Upper lobe of right lung (tissue), 1 donor: ENCODE results near the gene TEX48. TPM values are rescaled to one million over a fixed set of nuclear protein-coding genes. Genes with fewer than 3 reads are reported as not detected.

Experiments
- ATAC-seq: fragments of 200-7000 bp; cut with Tn5 transposase; one replicate; pipeline ENCODE4 v1.9.1; 2020; ENCODE audit warnings: mild to moderate bottlenecking, moderate library complexity
- DNase-seq: peaks from one replicate; pipeline ENCODE4 v3.0.0-alpha.2; 2020
- H3K27ac ChIP-seq: fragments of 200-600 bp; one replicate; pipeline ENCODE4 v1.8.0; 2022
- H3K27me3 ChIP-seq: fragments of 200-600 bp; one replicate; pipeline ENCODE4 v1.8.0; 2022; ENCODE audit warnings: mild to moderate bottlenecking
- H3K36me3 ChIP-seq: fragments of 200-600 bp; one replicate; pipeline ENCODE4 v1.8.0; 2022
- H3K4me1 ChIP-seq: fragments of 200-600 bp; one replicate; pipeline ENCODE4 v1.8.0; 2022
- H3K4me3 ChIP-seq: fragments of 200-600 bp; one replicate; pipeline ENCODE4 v1.8.0; 2022; ENCODE audit warnings: mild to moderate bottlenecking
- H3K9me3 ChIP-seq: fragments of 200-600 bp; one replicate; pipeline ENCODE4 v1.8.0; 2022
- intact Hi-C: fragments of 100-400 bp; cut with DNase I; formaldehyde crosslinking; loops from one replicate; pipeline ENCODE4 v1.11.0; 2022
- total RNA-seq: library from RNA; stranded (reverse); fragmentation: NEBNext Ultra II Directional; extraction: Animal tissue kit (Norgen Biotek cat#: 25700); gene quantifications from one replicate; pipeline ENCODE4 v1.2.1, GENCODE V29; 2021
- TF ChIP-seq, protein P1 (sequence below): fragments of 200-600 bp; IDR thresholded peaks from one replicate; pipeline ENCODE4 v1.8.0; 2022; ENCODE audit warnings: antibody characterized with exemption
- donor health status: DM: no; HTN: yes; CAD: no; lungs with severe emphysema.

Gene TEX48
- total RNA-seq, 1 donor from 2014 or later: not detected

DNA sequence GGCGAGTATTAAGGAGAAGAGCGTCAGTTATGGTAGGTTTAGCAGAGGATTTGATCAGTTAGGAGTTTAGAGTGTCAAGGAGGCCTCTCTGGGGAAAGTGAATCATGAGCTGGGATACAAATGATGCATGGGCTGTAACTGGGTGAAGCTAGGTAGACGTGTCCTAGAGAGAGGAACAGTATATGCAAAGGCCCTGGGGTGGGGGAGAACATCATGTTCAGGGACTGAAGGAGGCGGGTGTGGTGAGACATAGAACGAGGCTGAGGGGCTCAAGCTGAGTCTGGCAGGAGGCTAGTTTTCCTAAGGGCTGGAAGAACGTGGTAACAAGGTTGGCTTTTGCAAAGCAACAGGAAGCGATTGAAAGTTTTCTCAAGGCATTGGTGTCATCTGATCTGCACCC, 60.4 kb downstream of the TEX48 start:
- H3K4me1 ChIP-seq: peaks cover 29% of the 10 kb centered on the region
- TF ChIP-seq, protein P1, sequence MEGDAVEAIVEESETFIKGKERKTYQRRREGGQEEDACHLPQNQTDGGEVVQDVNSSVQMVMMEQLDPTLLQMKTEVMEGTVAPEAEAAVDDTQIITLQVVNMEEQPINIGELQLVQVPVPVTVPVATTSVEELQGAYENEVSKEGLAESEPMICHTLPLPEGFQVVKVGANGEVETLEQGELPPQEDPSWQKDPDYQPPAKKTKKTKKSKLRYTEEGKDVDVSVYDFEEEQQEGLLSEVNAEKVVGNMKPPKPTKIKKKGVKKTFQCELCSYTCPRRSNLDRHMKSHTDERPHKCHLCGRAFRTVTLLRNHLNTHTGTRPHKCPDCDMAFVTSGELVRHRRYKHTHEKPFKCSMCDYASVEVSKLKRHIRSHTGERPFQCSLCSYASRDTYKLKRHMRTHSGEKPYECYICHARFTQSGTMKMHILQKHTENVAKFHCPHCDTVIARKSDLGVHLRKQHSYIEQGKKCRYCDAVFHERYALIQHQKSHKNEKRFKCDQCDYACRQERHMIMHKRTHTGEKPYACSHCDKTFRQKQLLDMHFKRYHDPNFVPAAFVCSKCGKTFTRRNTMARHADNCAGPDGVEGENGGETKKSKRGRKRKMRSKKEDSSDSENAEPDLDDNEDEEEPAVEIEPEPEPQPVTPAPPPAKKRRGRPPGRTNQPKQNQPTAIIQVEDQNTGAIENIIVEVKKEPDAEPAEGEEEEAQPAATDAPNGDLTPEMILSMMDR: no peak
- no peak for ATAC-seq
- intact Hi-C loops: no loop called here
- H3K9me3 ChIP-seq: no peaks in the 10 kb centered on the region
- H3K36me3 ChIP-seq: peaks cover 7% of the 10 kb centered on the region
- no peak for DNase-seq
- no peaks in the 10 kb centered on the region for H3K27me3 ChIP-seq
- H3K4me3 ChIP-seq: no peak overlapping the region
- no peak overlapping the region for H3K27ac ChIP-seq

DNA sequence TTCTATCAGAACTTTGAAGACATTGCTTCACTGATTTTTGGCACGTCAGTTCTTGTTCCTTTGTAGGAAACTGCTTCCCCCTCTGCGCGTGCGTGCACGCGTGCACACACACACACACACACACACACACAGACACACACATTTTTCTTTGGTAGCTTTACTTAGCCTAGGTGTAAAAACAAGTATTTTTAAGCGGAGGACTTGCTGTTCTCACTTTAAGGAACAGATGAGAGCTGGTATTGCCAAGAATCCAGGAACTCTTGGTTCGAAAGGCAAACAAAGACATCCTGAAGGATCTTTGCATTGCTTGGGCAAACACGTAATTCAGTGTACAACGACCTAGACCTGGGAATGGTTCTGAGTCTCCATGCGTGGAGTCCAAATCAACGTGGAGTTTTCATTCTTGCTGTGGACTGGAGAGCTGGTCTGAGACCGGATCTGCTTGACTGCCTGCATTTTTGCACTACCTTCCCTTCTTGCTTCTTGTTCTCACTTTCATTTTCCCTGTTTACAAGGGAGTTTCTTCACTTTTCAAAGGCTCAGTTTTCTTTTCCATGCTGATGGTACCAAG, 62.7 kb downstream of the TEX48 start:
- peak; percentile 82 for DNase-seq
- peaks cover 6% of the 10 kb centered on the region for H3K36me3 ChIP-seq
- peak overlapping the region; percentile 34 for H3K4me3 ChIP-seq
- H3K4me1 ChIP-seq: peaks cover 30% of the 10 kb centered on the region
- no peaks in the 10 kb centered on the region for H3K27me3 ChIP-seq
- intact Hi-C loops: no loop called here
- TF ChIP-seq, protein P1: no peak
- ATAC-seq: peak; percentile 80
- H3K9me3 ChIP-seq: no peaks in the 10 kb centered on the region
- H3K27ac ChIP-seq: peak overlapping the region; percentile 75

DNA sequence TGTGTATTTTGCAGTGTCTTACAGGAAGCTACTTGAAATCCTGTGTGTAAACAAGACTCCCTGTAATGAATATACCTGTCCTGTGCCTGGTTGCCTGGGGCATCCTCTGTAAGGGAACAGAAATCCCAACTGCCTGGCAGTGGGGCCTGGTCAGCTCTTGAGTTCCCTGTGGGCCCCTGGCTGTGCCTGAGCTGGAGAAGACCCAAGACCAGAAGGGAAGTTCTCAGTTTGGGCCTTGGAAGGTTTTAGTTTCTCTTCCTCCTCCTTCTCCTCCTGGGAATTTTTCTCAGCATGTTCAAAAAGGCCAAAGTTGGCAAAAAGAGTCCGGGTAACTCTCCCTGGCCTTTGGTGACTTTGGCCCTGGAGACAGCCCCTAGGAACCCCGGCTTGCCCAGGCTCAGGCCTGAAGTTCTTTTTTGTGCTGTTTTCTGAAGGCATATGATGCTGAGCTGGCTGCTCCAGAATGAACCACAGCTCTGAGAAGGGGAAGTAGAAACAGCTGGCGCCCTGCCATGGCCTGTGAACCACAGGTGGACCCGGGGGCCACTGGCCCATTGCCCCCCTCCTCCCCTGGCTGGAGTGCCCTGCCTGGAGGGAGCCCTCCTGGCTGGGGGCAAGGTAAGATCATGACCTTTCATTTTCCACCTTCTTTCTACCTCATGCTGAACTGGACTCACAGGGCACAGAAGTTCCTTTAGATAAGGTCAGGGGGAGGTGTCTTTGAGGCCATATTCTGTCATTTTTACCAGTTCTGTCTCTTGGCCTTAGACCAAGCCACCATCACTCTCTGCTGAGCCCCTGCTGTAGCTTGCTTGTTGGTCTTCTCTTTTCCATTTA, 65.1 kb downstream of the TEX48 start:
- Histone ChIP-seq H3K4me1 (peaks cover 51% of the 10 kb centered on the region), H3K27ac (peak overlapping the region; percentile 76)

More for the DNA sequence above, 65.1 kb downstream of the TEX48 start:
- peak; percentile 51 for ATAC-seq
- peak; percentile 87 for DNase-seq
- TF ChIP-seq, protein P1: no peak
- Histone ChIP-seq H3K4me3 (no peak overlapping the region), H3K27me3 (no peaks in the 10 kb centered on the region), H3K36me3 (peaks cover 6% of the 10 kb centered on the region), H3K9me3 (no peaks in the 10 kb centered on the region)
- intact Hi-C loops: no loop called here

Other genes starting within 250 kb of the TEX48 start
- 3.1 TPM for gene WHRN, start 176.7 kb downstream of the TEX48 start, total RNA-seq
- gene ATP6V1G1, start 94.4 kb downstream of the TEX48 start, total RNA-seq: 112 TPM
- gene TMEM268, start 70.9 kb downstream of the TEX48 start, total RNA-seq: 18.4 TPM
- gene TEX53, start 24.4 kb downstream of the TEX48 start, total RNA-seq: not detected
- 8.5 TPM for gene TNFSF15, start 123.8 kb upstream of the TEX48 start, total RNA-seq
- gene TNFSF8, start 248.4 kb upstream of the TEX48 start, total RNA-seq: 3.8 TPM